WTC11 (cell line): ENCODE results near the gene MICAL1. TPM values are rescaled to one million over a fixed set of nuclear protein-coding genes. Genes with fewer than 3 reads are reported as not detected.

ENCODE experiments used
- ATAC-seq: fragments of 200-7000 bp; cut with Tn5 transposase; 2 replicates; pipeline ENCODE4 v1.10.0; 2021; ENCODE audit warnings: mild to moderate bottlenecking, moderate library complexity
- CTCF ChIA-PET: fragments of 300-600 bp; sonication (Branson Sonifier 250); formaldehyde crosslinking; loops from one replicate; lab custom pipeline; 2021; ENCODE audit warnings: antibody characterized with exemption; lab: Charles Lee
- POLR2A ChIA-PET: fragments of 350-600 bp; sonication (Branson Sonifier 250); formaldehyde crosslinking; loops from one replicate; lab custom pipeline; 2021; ENCODE audit warnings: antibody characterized with exemption; lab: Charles Lee
- DNase-seq: peaks from one replicate; pipeline ENCODE4 v3.0.0; 2021; ENCODE audit warnings: low spot score
- H3K27ac Mint-ChIP-seq: 2 replicates; pipeline ENCODE4 v1.8.0; 2021; ENCODE audit warnings: mixed read lengths
- H3K27me3 Mint-ChIP-seq: 2 replicates; pipeline ENCODE4 v1.8.0; 2021; ENCODE audit warnings: low read depth, mild to moderate bottlenecking, moderate library complexity, mixed read lengths
- H3K36me3 Mint-ChIP-seq: 2 replicates; pipeline ENCODE4 v1.8.0; 2021; ENCODE audit warnings: mixed read lengths
- H3K4me1 Mint-ChIP-seq: 2 replicates; pipeline ENCODE4 v1.8.0; 2022; ENCODE audit warnings: mixed read lengths
- H3K4me3 Mint-ChIP-seq: 2 replicates; pipeline ENCODE4 v1.8.0; 2021; ENCODE audit warnings: mild to moderate bottlenecking, moderate library complexity, mixed read lengths
- H3K9me3 Mint-ChIP-seq: 2 replicates; pipeline ENCODE4 v1.8.0; 2021; ENCODE audit warnings: mixed read lengths
- AR ChIP-seq: fragments of 250-450 bp; sonication (Bioruptor Pico); IDR thresholded peaks from 2 replicates; pipeline ENCODE4 v1.9.0; 2021; ENCODE audit warnings: mild to moderate bottlenecking
- CREM ChIP-seq: sonication (generic); formaldehyde crosslinking; IDR thresholded peaks from 2 replicates; pipeline ENCODE4 v1.8.1; 2022; ENCODE audit warnings: mild to moderate bottlenecking, missing genetic modification reagents, moderate library complexity
- FOXJ3 ChIP-seq: sonication (generic); formaldehyde crosslinking; IDR thresholded peaks from 2 replicates; pipeline ENCODE4 v1.9.0; 2021; ENCODE audit warnings: missing genetic modification reagents, mild to moderate bottlenecking, borderline replicate concordance
- FOXP4 ChIP-seq: sonication (generic); formaldehyde crosslinking; IDR thresholded peaks from 2 replicates; pipeline ENCODE4 v1.8.0; 2022; ENCODE audit warnings: mild to moderate bottlenecking, missing genetic modification reagents
- GTF2I ChIP-seq: fragments of 250-450 bp; sonication (Bioruptor Pico); conservative IDR thresholded peaks from 2 replicates; pipeline ENCODE4 v1.4.0; 2021; ENCODE audit warnings: mild to moderate bottlenecking
- NFATC4 ChIP-seq: fragments of 250-450 bp; sonication (Bioruptor Pico); IDR thresholded peaks from 2 replicates; pipeline ENCODE4 v1.9.0; 2021; ENCODE audit warnings: mild to moderate bottlenecking
- NR3C1 ChIP-seq: sonication (generic); formaldehyde crosslinking; conservative IDR thresholded peaks from 2 replicates; pipeline ENCODE4 v1.8.1; 2023; ENCODE audit warnings: low read depth, mild to moderate bottlenecking, missing genetic modification reagents
- PRDM15 ChIP-seq: sonication (generic); formaldehyde crosslinking; IDR thresholded peaks from 2 replicates; pipeline ENCODE4 v1.8.0; 2022; ENCODE audit warnings: missing genetic modification reagents
- PREB ChIP-seq: sonication (generic); formaldehyde crosslinking; IDR thresholded peaks from 2 replicates; pipeline ENCODE4 v1.8.1; 2022; ENCODE audit warnings: mild to moderate bottlenecking, missing genetic modification reagents, moderate library complexity, borderline replicate concordance
- RELA ChIP-seq: sonication (generic); formaldehyde crosslinking; IDR thresholded peaks from 2 replicates; pipeline ENCODE4 v1.8.1; 2022; ENCODE audit warnings: missing genetic modification reagents, mild to moderate bottlenecking, borderline replicate concordance
- SP1 ChIP-seq: sonication (generic); formaldehyde crosslinking; conservative IDR thresholded peaks from 2 replicates; pipeline ENCODE4 v1.8.1; 2022; ENCODE audit warnings: missing genetic modification reagents
- ZMAT4 ChIP-seq: fragments of 250-450 bp; sonication (Bioruptor Pico); IDR thresholded peaks from 2 replicates; pipeline ENCODE4 v1.9.0; 2021; ENCODE audit warnings: mild to moderate bottlenecking
- ZNF263 ChIP-seq: sonication (generic); formaldehyde crosslinking; IDR thresholded peaks from 2 replicates; pipeline ENCODE4 v1.8.1; 2022; ENCODE audit warnings: low read depth, mild to moderate bottlenecking, moderate library complexity, missing genetic modification reagents
- ZNF423 ChIP-seq: fragments of 250-450 bp; sonication (Bioruptor Pico); IDR thresholded peaks from 2 replicates; pipeline ENCODE4 v2.1.2; 2022; ENCODE audit warnings: mild to moderate bottlenecking, moderate library complexity
- ZNF425 ChIP-seq: fragments of 250-450 bp; sonication (Bioruptor Pico); conservative IDR thresholded peaks from 2 replicates; pipeline ENCODE4 v1.9.0; 2021; ENCODE audit warnings: mild to moderate bottlenecking
- total RNA-seq: library from RNA; stranded (reverse); gene quantifications from 3 replicates; pipeline ENCODE4 v1.2.3, GENCODE V29; 2021
- TF ChIP-seq, protein P1 (sequence below): sonication (generic); formaldehyde crosslinking; IDR thresholded peaks from 2 replicates; pipeline ENCODE4 v1.8.1; 2023; ENCODE audit warnings: mild to moderate bottlenecking, missing genetic modification reagents
- TF ChIP-seq, protein P2 (sequence below): sonication (generic); formaldehyde crosslinking; IDR thresholded peaks from 2 replicates; pipeline ENCODE4 v1.8.1; 2022; ENCODE audit warnings: low read depth, mild to moderate bottlenecking, moderate library complexity, missing genetic modification reagents, borderline replicate concordance
- TF ChIP-seq, protein P3 (sequence below): sonication (generic); formaldehyde crosslinking; IDR thresholded peaks from 2 replicates; pipeline ENCODE4 v1.8.1; 2022; ENCODE audit warnings: low read depth, missing genetic modification reagents, borderline replicate concordance

MICAL1 gene
- total RNA-seq, 1 experiment from 2014 or later, result 57.4 TPM

GRCh38 chr6:109475625-109476024 lies 20.1 kb upstream of the MICAL1 start (continued):
- TF ChIP-seq PRDM15, result no peak
- TF ChIP-seq PREB (CRISPR knock-in tag), result no peak
- TF ChIP-seq ZNF263 (CRISPR knock-in tag), result no peak

DNA sequence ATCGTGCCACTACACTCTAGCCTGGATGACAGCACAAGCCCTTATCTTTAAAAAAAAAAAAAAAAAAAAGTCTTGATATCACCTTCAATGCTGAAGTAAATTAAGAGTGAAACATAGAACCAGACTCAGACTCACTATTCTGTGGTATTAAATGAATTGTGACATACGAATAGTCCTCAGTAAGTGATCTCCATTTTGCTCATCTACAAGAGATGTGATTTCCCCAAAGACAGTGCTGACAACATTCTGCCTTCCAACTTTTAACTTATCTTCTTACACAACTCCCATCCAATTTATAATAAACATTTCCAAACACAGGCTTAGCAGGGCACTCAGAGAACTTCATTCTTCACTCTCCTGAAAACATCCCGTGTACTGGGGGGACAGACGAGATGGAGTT lies 19.4 kb upstream of the MICAL1 start:
- Mint-ChIP-seq H3K27me3 (no peaks in the 10 kb centered on the region), H3K27ac (no peak overlapping the region), H3K36me3 (peaks cover 84% of the 10 kb centered on the region), H3K4me3 (no peak overlapping the region), H3K4me1 (peaks cover 21% of the 10 kb centered on the region), H3K9me3 (no peaks in the 10 kb centered on the region)
- no peak for ATAC-seq
- POLR2A ChIA-PET, result no interaction called here
- DNase-seq, result no peak
- CTCF ChIA-PET, result no interaction called here
- TF ChIP-seq ZNF425 (CRISPR knock-in tag) (no peak), CREM (CRISPR knock-in tag) (no peak), RELA (CRISPR knock-in tag) (no peak), AR (CRISPR knock-in tag) (no peak), GTF2I (CRISPR knock-in tag) (no peak), FOXP4 (CRISPR knock-in tag) (no peak), FOXJ3 (CRISPR knock-in tag) (no peak), NFATC4 (no peak), NR3C1 (no peak), ZNF423 (CRISPR knock-in tag) (no peak), SP1 (CRISPR knock-in tag) (no peak), ZMAT4 (no peak)
- TF ChIP-seq, protein P1, sequence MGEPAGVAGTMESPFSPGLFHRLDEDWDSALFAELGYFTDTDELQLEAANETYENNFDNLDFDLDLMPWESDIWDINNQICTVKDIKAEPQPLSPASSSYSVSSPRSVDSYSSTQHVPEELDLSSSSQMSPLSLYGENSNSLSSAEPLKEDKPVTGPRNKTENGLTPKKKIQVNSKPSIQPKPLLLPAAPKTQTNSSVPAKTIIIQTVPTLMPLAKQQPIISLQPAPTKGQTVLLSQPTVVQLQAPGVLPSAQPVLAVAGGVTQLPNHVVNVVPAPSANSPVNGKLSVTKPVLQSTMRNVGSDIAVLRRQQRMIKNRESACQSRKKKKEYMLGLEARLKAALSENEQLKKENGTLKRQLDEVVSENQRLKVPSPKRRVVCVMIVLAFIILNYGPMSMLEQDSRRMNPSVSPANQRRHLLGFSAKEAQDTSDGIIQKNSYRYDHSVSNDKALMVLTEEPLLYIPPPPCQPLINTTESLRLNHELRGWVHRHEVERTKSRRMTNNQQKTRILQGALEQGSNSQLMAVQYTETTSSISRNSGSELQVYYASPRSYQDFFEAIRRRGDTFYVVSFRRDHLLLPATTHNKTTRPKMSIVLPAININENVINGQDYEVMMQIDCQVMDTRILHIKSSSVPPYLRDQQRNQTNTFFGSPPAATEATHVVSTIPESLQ (CRISPR knock-in tag), result no peak
- TF ChIP-seq, protein P2, sequence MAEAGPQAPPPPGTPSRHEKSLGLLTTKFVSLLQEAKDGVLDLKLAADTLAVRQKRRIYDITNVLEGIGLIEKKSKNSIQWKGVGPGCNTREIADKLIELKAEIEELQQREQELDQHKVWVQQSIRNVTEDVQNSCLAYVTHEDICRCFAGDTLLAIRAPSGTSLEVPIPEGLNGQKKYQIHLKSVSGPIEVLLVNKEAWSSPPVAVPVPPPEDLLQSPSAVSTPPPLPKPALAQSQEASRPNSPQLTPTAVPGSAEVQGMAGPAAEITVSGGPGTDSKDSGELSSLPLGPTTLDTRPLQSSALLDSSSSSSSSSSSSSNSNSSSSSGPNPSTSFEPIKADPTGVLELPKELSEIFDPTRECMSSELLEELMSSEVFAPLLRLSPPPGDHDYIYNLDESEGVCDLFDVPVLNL, result no peak
- TF ChIP-seq, protein P3, sequence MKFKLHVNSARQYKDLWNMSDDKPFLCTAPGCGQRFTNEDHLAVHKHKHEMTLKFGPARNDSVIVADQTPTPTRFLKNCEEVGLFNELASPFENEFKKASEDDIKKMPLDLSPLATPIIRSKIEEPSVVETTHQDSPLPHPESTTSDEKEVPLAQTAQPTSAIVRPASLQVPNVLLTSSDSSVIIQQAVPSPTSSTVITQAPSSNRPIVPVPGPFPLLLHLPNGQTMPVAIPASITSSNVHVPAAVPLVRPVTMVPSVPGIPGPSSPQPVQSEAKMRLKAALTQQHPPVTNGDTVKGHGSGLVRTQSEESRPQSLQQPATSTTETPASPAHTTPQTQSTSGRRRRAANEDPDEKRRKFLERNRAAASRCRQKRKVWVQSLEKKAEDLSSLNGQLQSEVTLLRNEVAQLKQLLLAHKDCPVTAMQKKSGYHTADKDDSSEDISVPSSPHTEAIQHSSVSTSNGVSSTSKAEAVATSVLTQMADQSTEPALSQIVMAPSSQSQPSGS (CRISPR knock-in tag), result no peak
